ENCODE results near the gene DOCK2.

DNA sequence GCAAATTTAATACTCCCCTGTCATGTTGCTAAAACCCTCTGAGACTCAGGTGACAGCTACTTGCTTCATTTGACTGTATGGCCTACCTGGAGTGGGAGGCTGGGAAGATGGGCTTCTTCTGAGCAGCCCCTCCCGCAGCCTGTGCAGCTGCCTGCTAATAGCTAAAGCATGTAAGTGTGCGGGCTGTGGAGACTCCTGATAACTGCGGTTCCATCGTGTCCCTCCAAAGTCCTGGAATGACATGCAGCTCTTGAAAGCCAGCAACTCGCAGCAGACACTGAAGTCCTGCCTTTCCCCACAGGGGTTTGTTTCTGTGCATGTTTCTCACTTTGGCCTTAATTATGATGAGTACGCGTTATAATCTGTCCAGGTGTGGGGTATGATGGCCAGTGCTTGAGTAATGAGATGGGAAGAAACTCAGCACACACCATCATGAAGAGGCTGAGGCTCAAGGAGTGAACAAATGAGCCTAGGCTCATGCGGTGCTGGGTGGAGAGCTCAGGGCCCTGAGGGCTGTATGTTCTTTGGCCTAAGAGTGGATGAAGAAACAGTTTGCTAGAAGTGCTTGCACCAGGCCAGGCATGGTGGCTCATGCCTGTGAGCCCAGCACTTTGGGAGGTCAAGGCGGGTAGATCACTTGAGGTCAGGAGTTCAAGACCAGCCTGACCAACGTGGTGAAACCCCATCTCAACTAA is 119.1 kb downstream of the DOCK2 start:
- TF ChIP-seq EZH2 (IDR thresholded peaks at IDR 0.05): no peak
- TF ChIP-seq, protein P1, sequence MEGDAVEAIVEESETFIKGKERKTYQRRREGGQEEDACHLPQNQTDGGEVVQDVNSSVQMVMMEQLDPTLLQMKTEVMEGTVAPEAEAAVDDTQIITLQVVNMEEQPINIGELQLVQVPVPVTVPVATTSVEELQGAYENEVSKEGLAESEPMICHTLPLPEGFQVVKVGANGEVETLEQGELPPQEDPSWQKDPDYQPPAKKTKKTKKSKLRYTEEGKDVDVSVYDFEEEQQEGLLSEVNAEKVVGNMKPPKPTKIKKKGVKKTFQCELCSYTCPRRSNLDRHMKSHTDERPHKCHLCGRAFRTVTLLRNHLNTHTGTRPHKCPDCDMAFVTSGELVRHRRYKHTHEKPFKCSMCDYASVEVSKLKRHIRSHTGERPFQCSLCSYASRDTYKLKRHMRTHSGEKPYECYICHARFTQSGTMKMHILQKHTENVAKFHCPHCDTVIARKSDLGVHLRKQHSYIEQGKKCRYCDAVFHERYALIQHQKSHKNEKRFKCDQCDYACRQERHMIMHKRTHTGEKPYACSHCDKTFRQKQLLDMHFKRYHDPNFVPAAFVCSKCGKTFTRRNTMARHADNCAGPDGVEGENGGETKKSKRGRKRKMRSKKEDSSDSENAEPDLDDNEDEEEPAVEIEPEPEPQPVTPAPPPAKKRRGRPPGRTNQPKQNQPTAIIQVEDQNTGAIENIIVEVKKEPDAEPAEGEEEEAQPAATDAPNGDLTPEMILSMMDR (IDR thresholded peaks at IDR 0.05): no peak
- TF ChIP-seq EZH2phosphoT487 (IDR thresholded peaks at IDR 0.05): no peak

All from neural progenitor cell (in vitro differentiated cells).